GM12865 (cell line): Measurements from ENCODE around the gene TBC1D17.

Source experiments
- DNase-seq: peaks from one replicate; pipeline ENCODE4 v3.0.0; 2010; ENCODE audit warnings: low read depth
- H3K4me3 ChIP-seq: 2 replicates; pipeline ENCODE4 v1.5.1; 2011; ENCODE audit warnings: mild to moderate bottlenecking, low read depth, low read length, control low read depth
- CTCF ChIP-seq: IDR thresholded peaks from 2 replicates; pipeline ENCODE4 v1.5.1; 2011; ENCODE audit warnings: low read length, control low read depth, low read depth, inconsistent platforms; ENCODE audit not compliant: insufficient read depth; ENCODE audit errors: missing control alignments

Gene TBC1D17

GRCh38 chr19:49840321-49840720 lies 37.2 kb upstream of the TBC1D17 start:
- no peak overlapping the region for H3K4me3 ChIP-seq
- no peak for TF ChIP-seq CTCF
- no peak for DNase-seq

DNA sequence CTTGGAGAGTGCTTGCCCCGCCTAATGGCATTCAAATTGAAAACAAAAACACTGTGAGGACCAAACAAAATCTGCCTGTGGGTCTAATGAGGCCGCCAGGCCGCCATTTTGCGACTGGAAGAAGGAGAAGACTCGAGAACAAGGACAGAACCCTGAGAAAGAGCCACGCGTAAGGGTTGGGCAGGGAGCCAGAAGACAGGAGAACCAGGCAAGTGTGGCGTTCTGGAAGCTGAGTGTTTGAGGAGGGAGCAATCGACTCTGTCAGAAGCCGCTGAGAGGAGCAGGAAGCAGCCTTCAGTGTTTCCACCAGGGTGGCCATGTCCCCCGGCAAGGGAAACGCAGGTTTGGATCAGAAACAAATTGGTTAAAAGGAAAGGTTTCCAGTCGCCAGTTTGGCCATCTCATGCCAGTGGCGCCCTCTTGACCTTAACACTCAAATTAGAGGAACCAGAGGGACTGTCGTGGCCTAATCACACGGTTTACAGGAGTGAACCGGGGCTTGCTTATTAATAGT lies 36.7 kb upstream of the TBC1D17 start:
- TF ChIP-seq CTCF, result no peak
- H3K4me3 ChIP-seq, result no peak overlapping the region
- no peak for DNase-seq

DNA sequence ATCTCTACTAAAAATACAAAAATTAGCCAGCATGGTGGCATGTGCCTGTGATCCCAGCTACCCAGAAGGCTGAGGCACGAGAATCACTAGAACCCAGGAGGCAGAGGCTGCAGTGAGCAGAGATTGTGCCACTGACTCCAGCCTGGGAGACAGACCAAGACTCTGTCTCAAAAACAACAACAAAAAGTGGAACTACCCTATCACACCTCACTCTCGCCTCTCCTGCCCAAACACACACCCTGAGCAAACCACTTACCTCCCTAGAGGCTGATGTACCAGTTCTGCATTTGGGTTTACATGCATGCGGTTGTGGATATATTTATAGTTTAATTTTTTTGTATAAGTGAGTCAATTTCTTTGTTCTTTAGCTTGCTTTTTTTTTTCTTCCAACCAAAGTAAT lies 34.2 kb upstream of the TBC1D17 start:
- no peak for TF ChIP-seq CTCF

DNA sequence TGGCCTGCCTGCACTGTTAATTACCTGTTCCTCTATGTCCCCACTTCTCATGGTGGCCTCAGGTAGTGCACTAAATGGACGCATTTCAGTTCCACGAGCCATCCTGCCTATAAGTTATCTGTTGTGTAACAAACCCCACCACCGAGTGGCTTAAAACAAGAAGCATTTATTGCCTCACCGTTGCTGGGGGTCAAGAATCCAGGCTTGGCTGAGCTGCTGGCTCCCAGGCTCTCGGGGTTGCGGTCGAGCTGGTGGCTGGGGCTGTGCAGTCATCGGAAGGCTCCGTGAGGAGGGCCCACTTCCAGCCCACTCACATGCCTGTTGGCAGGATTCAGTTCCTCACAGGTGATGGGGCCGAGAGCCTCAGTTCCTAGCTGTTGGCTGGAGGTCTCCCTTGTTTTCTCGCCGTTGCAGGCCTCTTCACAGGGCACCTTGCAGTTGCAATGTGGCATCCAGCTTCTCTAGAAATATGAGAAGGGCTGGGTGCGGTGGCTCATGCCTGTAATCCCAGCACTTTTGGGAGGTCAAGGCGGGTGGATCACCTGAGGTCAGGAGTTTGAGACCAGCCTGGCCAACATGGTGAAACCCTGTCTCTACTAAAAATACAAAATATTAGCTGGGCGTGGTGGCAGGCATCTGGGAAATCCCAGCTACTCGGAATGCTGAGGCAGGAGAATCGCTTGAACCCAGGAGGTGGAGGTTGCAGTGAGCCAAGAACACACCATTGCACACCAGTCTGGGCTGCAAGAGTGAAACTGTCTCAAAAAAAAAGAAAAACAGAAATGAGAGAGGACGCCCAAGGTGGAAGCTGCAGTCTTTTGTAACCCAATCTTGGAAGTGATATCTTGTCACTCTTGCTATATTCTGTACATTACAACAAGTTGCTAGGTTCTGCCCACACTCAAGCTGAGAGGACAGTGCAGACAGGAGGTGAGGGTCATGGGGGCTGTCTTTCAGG lies 33.1 kb upstream of the TBC1D17 start:
- no peak for DNase-seq
- no peak for TF ChIP-seq CTCF

More for the DNA sequence above, 34.2 kb upstream of the TBC1D17 start:
- peak; percentile 68 for DNase-seq
- H3K4me3 ChIP-seq, result no peak overlapping the region

DNA sequence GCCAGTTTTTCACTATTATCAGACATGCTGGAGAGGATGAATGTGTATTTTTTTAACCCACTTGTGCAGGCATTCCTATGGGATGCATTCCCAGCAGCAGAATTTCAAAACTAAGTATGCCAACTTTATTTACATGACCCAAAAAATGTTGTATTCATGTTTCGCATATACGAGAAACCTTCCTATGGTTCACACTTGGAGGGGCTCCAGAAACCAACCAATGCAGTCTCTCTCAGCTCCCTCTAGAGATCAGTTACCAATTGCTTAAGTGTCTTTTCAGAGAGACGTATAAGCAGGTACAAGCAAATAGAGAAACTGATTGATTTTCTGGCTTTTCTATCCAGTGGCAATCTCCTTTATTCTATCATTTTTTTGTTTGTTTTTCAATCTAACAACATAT lies 32.1 kb upstream of the TBC1D17 start:
- DNase-seq, result no peak
- H3K4me3 ChIP-seq, result no peak overlapping the region
- no peak for TF ChIP-seq CTCF

More for the DNA sequence above, 33.1 kb upstream of the TBC1D17 start:
- H3K4me3 ChIP-seq, result no peak overlapping the region

- no peak for DNase-seq
- H3K4me3 ChIP-seq, result no peak overlapping the region
- no peak for TF ChIP-seq CTCF
Measured at GRCh38 chr19:49846408-49846807, 31.1 kb upstream of the TBC1D17 start.
